Natural killer cell (primary cell): ENCODE measurements around the gene TBC1D22A. TPM values are rescaled to one million over a fixed set of nuclear protein-coding genes. Genes with fewer than 3 reads are reported as not detected.

ENCODE experiments used
- ATAC-seq, 3 donors: fragments of 150-1000 bp in 2 of 3; fragments of 200-7000 bp in 1 of 3; cut with Tn5 transposase; 1 replicate in 1 of 3; 2 replicates in 2 of 3; pipeline ENCODE4 v1.10.0; 2021; ENCODE audit warnings: mild to moderate bottlenecking in 2 of 3, moderate library complexity in 2 of 3
- DNase-seq, 2 donors: peaks; one replicate each; pipeline versions ENCODE4 v3.0.0 to v3.0.0-alpha.2; 2013 to 2021; ENCODE audit warnings: mixed read lengths in 1 of 2
- H3K27ac ChIP-seq: one replicate; pipeline ENCODE4 v1.5.1; 2013; ENCODE audit warnings: mild to moderate bottlenecking, low read length
- H3K27me3 ChIP-seq: one replicate; pipeline ENCODE4 v1.6.1; 2013; ENCODE audit warnings: low read length; ENCODE audit not compliant: control insufficient read depth, insufficient read depth
- H3K36me3 ChIP-seq: one replicate; pipeline ENCODE4 v1.6.1; 2013; ENCODE audit warnings: low read length; ENCODE audit not compliant: control insufficient read depth, insufficient read depth
- H3K4me1 ChIP-seq: one replicate; pipeline ENCODE4 v1.6.1; 2013; ENCODE audit warnings: low read length; ENCODE audit not compliant: control insufficient read depth, insufficient read depth
- H3K4me3 ChIP-seq: one replicate; pipeline ENCODE4 v1.5.1; 2013; ENCODE audit warnings: low read length
- H3K9me3 ChIP-seq: one replicate; pipeline ENCODE4 v1.6.1; 2013; ENCODE audit warnings: low read length; ENCODE audit not compliant: control insufficient read depth, insufficient read depth
- H3K27ac Mint-ChIP-seq, 2 donors: one replicate each; pipeline ENCODE4 v1.8.0; 2022; ENCODE audit warnings: mild to moderate bottlenecking in 2 of 2, mixed read lengths in 2 of 2, moderate library complexity in 1 of 2
- H3K27me3 Mint-ChIP-seq, 2 donors: one replicate each; pipeline ENCODE4 v1.8.0; 2022; ENCODE audit warnings: low read depth in 2 of 2, mixed read lengths in 2 of 2
- H3K36me3 Mint-ChIP-seq: one replicate; pipeline ENCODE4 v1.8.0; 2022; ENCODE audit warnings: mixed read lengths
- H3K4me1 Mint-ChIP-seq, 2 donors: one replicate each; pipeline ENCODE4 v1.8.0; 2022; ENCODE audit warnings: mixed read lengths in 2 of 2
- H3K4me3 Mint-ChIP-seq: one replicate; pipeline ENCODE4 v1.8.0; 2022; ENCODE audit warnings: mild to moderate bottlenecking, moderate library complexity, mixed read lengths
- H3K9me3 Mint-ChIP-seq, 2 donors: one replicate each; pipeline ENCODE4 v1.8.0; 2022; ENCODE audit warnings: mixed read lengths in 2 of 2
- CTCF ChIP-seq: fragments of 200-600 bp; IDR thresholded peaks from one replicate; pipeline ENCODE4 v1.8.0; 2022; ENCODE audit warnings: antibody characterized with exemption
- WGBS: methylation state at CpG from one replicate; pipeline ENCODE4 v1.1.7; 2013; ENCODE audit warnings: missing lambda C conversion rate; ENCODE audit not compliant: insufficient coverage; 5-methylcytosine and 5-hydroxymethylcytosine counted together
- intact Hi-C: fragments of 100-400 bp; cut with micrococcal nuclease; formaldehyde crosslinking; loops from one replicate; pipeline ENCODE4 v1.14.2; 2022
- total RNA-seq, 4 donors: library from RNA; stranded (reverse); fragments of 120-200 nt in 1 of 4; gene quantifications; one replicate each; pipeline versions ENCODE4 v1.2.3 to v1.2.4, GENCODE V29; 2013 to 2022

The TBC1D22A gene
- total RNA-seq, 3 donors from 2014 or later (not counting 1 experiment from before 2014, with no cell fraction given), result 47.4 to 53.7 (median 53.2) TPM

- no peak overlapping the region for H3K27ac ChIP-seq
- no peaks in the 10 kb centered on the region for H3K27me3 Mint-ChIP-seq
- DNase-seq, result no peak
- H3K36me3 ChIP-seq, result peaks cover 9% of the 10 kb centered on the region
- no peaks in the 10 kb centered on the region for H3K27me3 ChIP-seq
- H3K36me3 Mint-ChIP-seq, result no peaks in the 10 kb centered on the region
- no peak for ATAC-seq
- TF ChIP-seq CTCF, result no peak
- no peak overlapping the region for H3K27ac Mint-ChIP-seq
- 97% methylated on average over 12 of the region's 12 CpGs for WGBS
- intact Hi-C loops, result no loop called here
- no peaks in the 10 kb centered on the region for H3K9me3 Mint-ChIP-seq
- H3K4me1 Mint-ChIP-seq, result peaks cover 58 to 66% of the 10 kb centered on the region in 2 donors
- no peaks in the 10 kb centered on the region for H3K9me3 ChIP-seq
- no peak overlapping the region for H3K4me3 ChIP-seq
- H3K4me3 Mint-ChIP-seq, result no peak overlapping the region
- H3K4me1 ChIP-seq, result no peaks in the 10 kb centered on the region
Observed at GRCh38 chr22:46827781-46828180, 65.3 kb downstream of the TBC1D22A start.

GRCh38 chr22:46828323-46828900 is 66.0 kb downstream of the TBC1D22A start:
- H3K27me3 Mint-ChIP-seq, result no peaks in the 10 kb centered on the region
- Histone ChIP-seq H3K27me3 (no peaks in the 10 kb centered on the region), H3K4me1 (no peaks in the 10 kb centered on the region), H3K9me3 (no peaks in the 10 kb centered on the region), H3K36me3 (peaks cover 7% of the 10 kb centered on the region), H3K4me3 (no peak overlapping the region), H3K27ac (no peak overlapping the region)
- 91% methylated on average over 9 of the region's 9 CpGs for WGBS
- ATAC-seq, result no peak
- intact Hi-C loops, result no loop called here
- TF ChIP-seq CTCF, result no peak
- H3K36me3 Mint-ChIP-seq, result no peaks in the 10 kb centered on the region
- H3K9me3 Mint-ChIP-seq, result no peaks in the 10 kb centered on the region
- no peak for DNase-seq
- no peak overlapping the region for H3K4me3 Mint-ChIP-seq
- H3K27ac Mint-ChIP-seq, result no peak overlapping the region
- peaks cover 55 to 64% of the 10 kb centered on the region in 2 donors for H3K4me1 Mint-ChIP-seq

GRCh38 chr22:46829117-46829891 is 66.9 kb downstream of the TBC1D22A start:
- H3K4me3 Mint-ChIP-seq, result no peak overlapping the region
- no peaks in the 10 kb centered on the region for H3K27me3 Mint-ChIP-seq
- Histone ChIP-seq H3K36me3 (peaks cover 5% of the 10 kb centered on the region), H3K4me3 (no peak overlapping the region), H3K4me1 (no peaks in the 10 kb centered on the region), H3K9me3 (peaks cover 2% of the 10 kb centered on the region), H3K27me3 (no peaks in the 10 kb centered on the region), H3K27ac (no peak overlapping the region)
- WGBS, result 92% methylated on average over 12 of the region's 12 CpGs
- DNase-seq (no peak), ATAC-seq (no peak)
- H3K9me3 Mint-ChIP-seq, result no peaks in the 10 kb centered on the region
- no peaks in the 10 kb centered on the region for H3K36me3 Mint-ChIP-seq
- H3K27ac Mint-ChIP-seq, result peak overlapping the region in 1 of 2 donors; percentile 1
- no peak for TF ChIP-seq CTCF
- intact Hi-C loops, result no loop called here
- H3K4me1 Mint-ChIP-seq, result peaks cover 46 to 56% of the 10 kb centered on the region in 2 donors
